Naive thymus-derived CD8-positive, alpha-beta T cell (primary cell): Measurements from ENCODE around the gene CRB2. TPM values are rescaled to one million over a fixed set of nuclear protein-coding genes. Genes with fewer than 3 reads are reported as not detected.

Experiments
- ATAC-seq, 2 donors: fragments of 150-1000 bp; cut with Tn5 transposase in 1 of 2; sonication (Bioruptor Pico), chemical (Tn5 transposase) in 1 of 2; 1 replicate in 1 of 2; 2 replicates in 1 of 2; pipeline ENCODE4 v1.10.0; 2021; ENCODE audit warnings: mild to moderate bottlenecking in 2 of 2, moderate library complexity in 2 of 2
- POLR2A ChIA-PET: fragments of 350-600 bp; sonication (Branson Sonifier 250); formaldehyde crosslinking; loops from one replicate; lab custom pipeline; 2021; ENCODE audit warnings: antibody characterized with exemption; lab: Charles Lee
- DNase-seq, 10 donors: peaks; one replicate each; pipeline versions ENCODE4 v3.0.0 to v3.0.0-alpha.2; 2020 to 2022
- H3K27ac Mint-ChIP-seq, 10 donors: one replicate each; pipeline ENCODE4 v1.8.0; 2020 to 2022; ENCODE audit warnings: mild to moderate bottlenecking in 10 of 10, mixed read lengths in 10 of 10, moderate library complexity in 4 of 10, inconsistent platforms in 1 of 10
- H3K27me3 Mint-ChIP-seq, 5 donors: one replicate each; pipeline ENCODE4 v1.8.0; 2021 to 2022; ENCODE audit warnings: mixed read lengths in 5 of 5
- H3K36me3 Mint-ChIP-seq, 3 donors: one replicate each; pipeline ENCODE4 v1.8.0; 2020 to 2022; ENCODE audit warnings: mixed read lengths in 3 of 3, mild to moderate bottlenecking in 2 of 3, inconsistent platforms in 1 of 3
- H3K4me1 Mint-ChIP-seq, 4 donors: one replicate each; pipeline ENCODE4 v1.8.0; 2021 to 2022; ENCODE audit warnings: mixed read lengths in 4 of 4
- H3K4me3 Mint-ChIP-seq, 10 donors: one replicate each; pipeline ENCODE4 v1.8.0; 2020 to 2022; ENCODE audit warnings: mild to moderate bottlenecking in 10 of 10, mixed read lengths in 10 of 10, moderate library complexity in 6 of 10, inconsistent platforms in 1 of 10
- H3K9me3 Mint-ChIP-seq, 9 donors: one replicate each; pipeline ENCODE4 v1.8.0; 2020 to 2022; ENCODE audit warnings: mixed read lengths in 9 of 9, mild to moderate bottlenecking in 3 of 9, inconsistent platforms in 1 of 9, moderate library complexity in 1 of 9
- polyA plus RNA-seq, 3 donors: library from polyadenylated mRNA; unstranded; fragments of 300-500 nt; fragmentation: Illumina TruSeq; gene quantifications; one replicate each; pipeline ENCODE4 v1.2.3, GENCODE V29; 2021
- total RNA-seq, 8 experiments: library from RNA in 2 of 8; stranded (reverse) in 2 of 8; gene quantifications; one replicate each; pipeline ENCODE4 v1.2.3 and lab custom pipeline; 2021 to 2026

The CRB2 gene
- total and polyA plus RNA-seq, 5 experiments from 2014 or later: 0.08 to 0.25 (median 0.18) TPM; not detected in 2

GRCh38 chr9:123343443-123344191 is 12.4 kb upstream of the CRB2 start:
- H3K4me3 Mint-ChIP-seq: no peak overlapping the region
- no peak for ATAC-seq
- no peaks in the 10 kb centered on the region for H3K9me3 Mint-ChIP-seq
- peaks cover 23 to 54% (median 31%) of the 10 kb centered on the region in 4 donors for H3K4me1 Mint-ChIP-seq
- no peaks in the 10 kb centered on the region for H3K36me3 Mint-ChIP-seq
- H3K27ac Mint-ChIP-seq: peak overlapping the region in 5 of 10 donors; percentile 27 to 67 (median 37)
- peak in 1 of 10 donors; percentile 10 for DNase-seq
- POLR2A ChIA-PET: interaction anchor here (1.3 kb wide), 1 partner anchor 21 kb away, joined by 3 read pairs; no protein-coding TSS in a partner anchor
- no peaks in the 10 kb centered on the region for H3K27me3 Mint-ChIP-seq

- no peaks in the 10 kb centered on the region for H3K27me3 Mint-ChIP-seq
- DNase-seq: no peak
- ATAC-seq: no peak
- no peak overlapping the region for H3K4me3 Mint-ChIP-seq
- H3K9me3 Mint-ChIP-seq: no peaks in the 10 kb centered on the region
- peaks cover 19 to 46% (median 24%) of the 10 kb centered on the region in 4 donors for H3K4me1 Mint-ChIP-seq
- POLR2A ChIA-PET: interaction anchor here (1.3 kb wide), 1 partner anchor 22 kb away, joined by 3 read pairs; no protein-coding TSS in a partner anchor
- H3K27ac Mint-ChIP-seq: peak overlapping the region in 1 of 10 donors; percentile 67
- H3K36me3 Mint-ChIP-seq: no peaks in the 10 kb centered on the region
Observed at GRCh38 chr9:123344192-123344949, 11.6 kb upstream of the CRB2 start.

GRCh38 chr9:123345567-123345955 is 10.4 kb upstream of the CRB2 start:
- DNase-seq (no peak), ATAC-seq (no peak)
- Mint-ChIP-seq H3K27me3 (no peaks in the 10 kb centered on the region), H3K27ac (peak overlapping the region in 2 of 10 donors; percentile 34 to 92), H3K36me3 (no peaks in the 10 kb centered on the region), H3K9me3 (no peaks in the 10 kb centered on the region), H3K4me1 (peaks cover 10 to 37% (median 14%) of the 10 kb centered on the region in 4 donors), H3K4me3 (no peak overlapping the region)
- POLR2A ChIA-PET: interaction anchor here (1.0 kb wide), 1 partner anchor 21 kb away, joined by 3 read pairs; no protein-coding TSS in a partner anchor

- Mint-ChIP-seq H3K36me3 (no peaks in the 10 kb centered on the region), H3K9me3 (no peaks in the 10 kb centered on the region), H3K4me3 (no peak overlapping the region), H3K4me1 (peaks cover 7 to 32% (median 10%) of the 10 kb centered on the region in 4 donors), H3K27me3 (no peaks in the 10 kb centered on the region), H3K27ac (peak overlapping the region in 1 of 10 donors; percentile 34)
- DNase-seq: no peak
- ATAC-seq: no peak
- POLR2A ChIA-PET: interaction anchor here (1.0 kb wide), 1 partner anchor 22 kb away, joined by 3 read pairs; no protein-coding TSS in a partner anchor
Observed at GRCh38 chr9:123346026-123346425, 10.0 kb upstream of the CRB2 start.

GRCh38 chr9:123346826-123347225 is 9.2 kb upstream of the CRB2 start:
- DNase-seq (no peak), ATAC-seq (no peak)
- Mint-ChIP-seq H3K27ac (no peak overlapping the region), H3K4me3 (no peak overlapping the region), H3K4me1 (peaks cover 2 to 24% (median 4%) of the 10 kb centered on the region in 4 donors), H3K27me3 (peaks cover 0 to 3% (median 0%) of the 10 kb centered on the region in 5 donors), H3K9me3 (no peaks in the 10 kb centered on the region), H3K36me3 (no peaks in the 10 kb centered on the region)
- POLR2A ChIA-PET: no interaction called here

- no peak for ATAC-seq
- no peaks in the 10 kb centered on the region for H3K9me3 Mint-ChIP-seq
- no peak for DNase-seq
- POLR2A ChIA-PET: no interaction called here
- H3K36me3 Mint-ChIP-seq: no peaks in the 10 kb centered on the region
- peaks cover 0 to 19% (median 2%) of the 10 kb centered on the region in 4 donors for H3K4me1 Mint-ChIP-seq
- no peak overlapping the region for H3K27ac Mint-ChIP-seq
- peaks cover 0 to 6% (median under 1%) of the 10 kb centered on the region in 5 donors for H3K27me3 Mint-ChIP-seq
- H3K4me3 Mint-ChIP-seq: no peak overlapping the region
Observed at GRCh38 chr9:123347289-123348060, 8.5 kb upstream of the CRB2 start.

- Mint-ChIP-seq H3K27ac (no peak overlapping the region), H3K27me3 (peaks cover 0 to 11% (median 5%) of the 10 kb centered on the region in 5 donors), H3K36me3 (no peaks in the 10 kb centered on the region), H3K9me3 (no peaks in the 10 kb centered on the region), H3K4me3 (no peak overlapping the region), H3K4me1 (peaks cover 0 to 11% (median 2%) of the 10 kb centered on the region in 4 donors)
- POLR2A ChIA-PET: interaction anchor here (1.0 to 1.8 kb wide), 2 partner anchors 266 to 443 kb away, joined by 3 to 4 read pairs; partner anchors contain the start of gene RC3H2
- no peak for DNase-seq
- no peak for ATAC-seq
Observed at GRCh38 chr9:123348317-123348992, 7.5 kb upstream of the CRB2 start.

GRCh38 chr9:123349033-123349432 is 7.0 kb upstream of the CRB2 start:
- DNase-seq (no peak), ATAC-seq (no peak)
- POLR2A ChIA-PET: interaction anchor here (1.0 to 1.8 kb wide), 2 partner anchors 267 to 444 kb away, joined by 3 to 4 read pairs; partner anchors contain the start of gene RC3H2
- no peaks in the 10 kb centered on the region for H3K9me3 Mint-ChIP-seq
- H3K27me3 Mint-ChIP-seq: peaks cover 2 to 11% (median 5%) of the 10 kb centered on the region in 5 donors
- H3K36me3 Mint-ChIP-seq: no peaks in the 10 kb centered on the region
- peaks cover 2 to 12% (median 5%) of the 10 kb centered on the region in 4 donors for H3K4me1 Mint-ChIP-seq
- H3K4me3 Mint-ChIP-seq: no peak overlapping the region
- no peak overlapping the region for H3K27ac Mint-ChIP-seq

- POLR2A ChIA-PET: interaction anchor here (0.6 to 1.8 kb wide), 2 partner anchors 268 to 412 kb away, joined by 3 to 4 read pairs; no protein-coding TSS in a partner anchor
- H3K4me3 Mint-ChIP-seq: no peak overlapping the region
- H3K9me3 Mint-ChIP-seq: no peaks in the 10 kb centered on the region
- peak overlapping the region in 3 of 10 donors; percentile 25 to 47 (median 29) for H3K27ac Mint-ChIP-seq
- no peaks in the 10 kb centered on the region for H3K36me3 Mint-ChIP-seq
- peaks cover 3 to 13% (median 5%) of the 10 kb centered on the region in 5 donors for H3K27me3 Mint-ChIP-seq
- peak; percentile 83 to 93 for ATAC-seq
- DNase-seq: peak; percentile 25 to 82 (median 68)
- peaks cover 3 to 12% (median 7%) of the 10 kb centered on the region in 4 donors for H3K4me1 Mint-ChIP-seq
Observed at GRCh38 chr9:123349691-123350480, 6.1 kb upstream of the CRB2 start.

GRCh38 chr9:123350590-123351310 is 5.2 kb upstream of the CRB2 start:
- POLR2A ChIA-PET: interaction anchor here (1.8 kb wide), 1 partner anchor 269 kb away, joined by 4 read pairs; no protein-coding TSS in a partner anchor

More at GRCh38 chr9:123350590-123351310, 5.2 kb upstream of the CRB2 start:
- ATAC-seq: no peak
- H3K27me3 Mint-ChIP-seq: peaks cover 3 to 13% (median 5%) of the 10 kb centered on the region in 5 donors
- H3K4me3 Mint-ChIP-seq: no peak overlapping the region
- H3K4me1 Mint-ChIP-seq: peaks cover 3 to 9% (median 7%) of the 10 kb centered on the region in 4 donors
- no peaks in the 10 kb centered on the region for H3K36me3 Mint-ChIP-seq
- no peak for DNase-seq
- H3K27ac Mint-ChIP-seq: peak overlapping the region in 2 of 10 donors; percentile 36 to 72
- no peaks in the 10 kb centered on the region for H3K9me3 Mint-ChIP-seq
